HG02798 (cell line): ENCODE measurements around the gene NT5DC3.
A peak's percentile ranks its signal among the peaks of the same experiment; 100 is the strongest.

Experiments
- ATAC-seq: cut with Tn5 transposase; IDR thresholded peaks from one replicate; pipeline ENCODE4 v1.9.1; 2021; ENCODE audit warnings: mild to moderate bottlenecking; ENCODE audit not compliant: unreplicated experiment, poor library complexity

Gene NT5DC3

DNA sequence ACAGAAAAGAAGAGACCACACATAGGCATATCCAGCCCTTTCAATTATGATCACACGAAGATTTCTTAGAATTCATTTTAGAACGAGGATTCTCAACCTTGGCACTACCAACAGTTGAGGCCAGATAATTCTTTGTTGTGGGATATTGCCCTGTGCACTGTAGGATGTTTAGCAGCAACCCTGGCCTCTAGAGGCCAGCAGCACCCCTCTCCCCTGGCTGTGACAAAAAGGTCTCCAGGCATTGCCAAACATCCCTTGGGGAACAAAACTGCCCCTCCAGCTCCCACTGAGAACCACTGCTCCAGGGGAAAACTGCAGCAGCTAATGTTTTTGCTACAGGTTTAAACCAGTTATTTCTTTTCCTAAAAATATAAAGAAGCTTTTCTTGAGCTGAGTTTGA, 7.1 kb downstream of the NT5DC3 start:
- ATAC-seq: no peak

DNA sequence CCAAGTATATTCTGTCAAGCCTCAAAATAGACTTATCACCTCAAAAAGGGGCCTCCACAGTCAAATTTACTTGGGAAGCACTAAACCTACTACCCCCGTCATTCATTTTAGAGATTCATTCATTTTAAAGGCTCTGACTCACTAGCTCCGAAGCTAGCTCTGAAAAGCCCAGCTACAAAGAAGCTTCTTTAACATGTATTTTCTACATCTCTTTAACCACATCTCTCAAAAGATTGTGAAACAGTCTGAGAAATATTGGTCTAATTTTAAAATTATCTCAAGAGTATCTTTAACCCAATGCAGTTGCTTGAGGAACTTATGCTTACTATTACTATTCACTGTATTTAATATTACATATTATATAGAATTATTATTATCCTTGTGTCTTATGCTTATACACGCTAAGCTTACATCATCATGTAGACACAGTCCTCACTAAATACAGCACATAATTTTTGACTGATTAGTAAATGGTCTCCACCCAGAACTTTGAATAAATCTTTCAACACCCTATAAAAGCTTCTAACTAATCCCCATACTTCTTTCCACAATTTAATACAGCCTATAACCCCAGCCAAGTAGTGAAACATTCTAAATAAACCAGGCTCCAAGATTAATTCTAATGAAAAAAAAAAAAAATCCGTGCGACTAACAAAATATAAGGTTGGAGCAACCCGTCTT, 7.8 kb downstream of the NT5DC3 start:
- ATAC-seq: no peak

DNA sequence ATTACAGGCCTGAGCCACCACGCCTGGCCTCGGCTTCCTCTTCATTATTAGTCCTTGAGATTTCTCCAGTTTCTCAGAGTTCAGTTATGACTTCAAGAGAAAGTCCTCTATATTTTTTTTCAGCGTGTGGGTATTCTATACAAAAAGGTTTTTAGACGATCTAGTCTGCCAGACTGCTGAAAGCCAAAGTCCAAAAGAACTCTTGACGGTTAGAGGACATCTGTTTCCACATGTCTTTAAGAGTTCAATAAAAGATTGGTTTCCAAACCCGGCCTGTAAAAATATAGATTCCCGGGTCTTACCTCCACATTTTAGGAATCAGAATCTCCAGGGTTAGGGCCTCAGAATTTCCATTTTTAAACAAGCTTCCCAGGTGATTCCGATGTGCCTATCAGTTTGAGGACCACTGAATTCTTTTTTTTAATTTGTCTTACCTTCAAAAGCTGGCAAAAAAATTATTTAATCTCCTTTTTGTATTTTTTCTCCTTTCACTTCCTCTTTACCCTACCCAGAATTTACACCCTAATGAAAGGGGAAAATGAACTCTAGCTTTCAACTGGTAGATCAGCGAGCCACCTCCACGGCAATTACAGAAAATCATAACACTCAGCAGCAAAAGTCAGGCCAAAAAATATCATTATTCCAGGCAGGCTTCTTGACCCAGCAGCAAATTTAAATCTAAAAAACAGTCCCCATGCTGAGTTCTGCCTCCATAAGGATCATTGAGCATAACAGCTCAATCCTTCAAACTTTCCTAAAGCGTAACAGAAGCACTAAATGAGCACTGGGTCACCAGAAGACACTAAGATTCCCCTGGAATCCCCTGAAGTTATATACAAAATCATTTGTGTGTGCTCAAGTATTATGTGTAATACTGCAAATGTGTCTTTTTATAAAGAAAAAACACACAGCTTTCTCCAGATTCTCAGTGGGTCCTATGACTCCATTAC, 8.7 kb downstream of the NT5DC3 start:
- peak; percentile 70 for ATAC-seq

DNA sequence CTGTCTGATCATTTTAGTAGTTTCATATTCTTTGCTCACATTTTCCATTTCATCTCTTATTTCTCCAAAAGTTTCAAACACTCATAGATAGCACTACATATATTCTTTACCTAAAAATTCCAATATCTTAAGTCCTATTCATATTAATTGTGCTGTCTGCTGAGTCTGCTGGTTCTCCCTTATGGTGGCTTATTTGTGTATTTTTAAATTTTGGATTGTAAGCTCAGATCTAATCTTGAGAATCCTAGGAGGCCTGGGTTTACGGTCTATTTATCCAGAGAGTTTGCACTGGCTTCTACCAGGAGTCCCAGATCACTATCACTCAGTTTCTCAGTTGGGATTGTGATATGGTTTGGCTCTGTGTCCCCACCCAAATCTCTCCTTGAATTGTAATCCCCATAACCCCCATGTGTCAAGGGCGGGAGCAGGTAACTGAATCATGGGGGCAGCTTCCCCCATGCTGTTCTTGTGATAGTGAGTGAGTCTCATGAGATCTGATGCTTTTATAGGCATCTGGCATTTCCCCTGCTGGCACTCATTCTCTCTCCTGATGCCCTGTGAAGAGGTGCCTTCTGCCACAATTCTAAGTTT, 10.2 kb downstream of the NT5DC3 start:
- ATAC-seq: no peak

DNA sequence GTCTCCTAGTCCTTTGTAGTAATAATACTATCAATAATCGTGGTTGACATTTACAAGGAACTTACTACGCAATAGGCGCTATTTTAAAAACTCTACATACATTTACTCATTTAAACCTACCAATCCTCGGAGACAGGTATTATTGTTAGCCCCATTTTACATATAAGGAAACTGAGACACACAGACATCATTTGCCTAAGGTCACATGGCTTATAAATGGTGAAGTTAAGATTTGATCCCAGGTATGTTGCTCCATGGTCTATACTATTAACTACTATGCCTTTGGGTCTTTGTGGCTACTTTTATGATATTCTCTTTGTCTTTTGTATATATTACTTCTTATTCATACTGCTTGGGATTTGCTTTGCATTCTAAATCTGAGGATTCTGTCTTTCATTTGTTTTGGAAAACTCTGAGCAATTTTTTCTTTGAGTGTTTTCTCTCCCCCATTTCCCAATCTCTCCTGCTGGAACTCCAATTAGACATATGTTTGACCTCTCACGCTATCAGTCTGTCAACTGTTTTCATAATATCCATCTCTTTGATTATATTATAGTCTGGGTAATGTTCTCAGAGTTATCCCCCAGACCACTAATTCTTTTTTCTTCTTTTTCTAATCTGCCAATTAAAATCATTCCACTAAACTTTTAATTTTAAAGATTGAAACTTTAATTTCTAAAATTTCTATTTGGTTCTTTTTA, 10.9 kb downstream of the NT5DC3 start:
- no peak for ATAC-seq

DNA sequence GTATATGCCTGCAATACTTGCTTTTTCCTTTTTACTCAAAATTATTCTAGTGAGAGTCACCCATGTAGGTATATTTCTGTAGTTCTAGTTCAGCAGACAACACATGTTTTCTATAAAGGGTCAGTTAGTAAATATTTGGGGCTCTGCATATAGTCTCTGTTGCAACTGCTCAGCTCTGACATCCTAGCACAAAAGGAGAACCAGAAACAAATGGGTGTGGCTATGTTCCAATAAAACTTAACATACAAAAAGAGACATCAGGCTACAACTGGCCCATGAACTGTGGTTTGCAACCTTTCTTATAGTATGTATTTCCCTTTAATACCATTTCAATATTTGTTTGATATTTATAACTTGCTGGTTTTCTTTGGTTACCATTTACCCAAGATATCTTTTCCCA, 11.9 kb downstream of the NT5DC3 start:
- ATAC-seq: no peak

DNA sequence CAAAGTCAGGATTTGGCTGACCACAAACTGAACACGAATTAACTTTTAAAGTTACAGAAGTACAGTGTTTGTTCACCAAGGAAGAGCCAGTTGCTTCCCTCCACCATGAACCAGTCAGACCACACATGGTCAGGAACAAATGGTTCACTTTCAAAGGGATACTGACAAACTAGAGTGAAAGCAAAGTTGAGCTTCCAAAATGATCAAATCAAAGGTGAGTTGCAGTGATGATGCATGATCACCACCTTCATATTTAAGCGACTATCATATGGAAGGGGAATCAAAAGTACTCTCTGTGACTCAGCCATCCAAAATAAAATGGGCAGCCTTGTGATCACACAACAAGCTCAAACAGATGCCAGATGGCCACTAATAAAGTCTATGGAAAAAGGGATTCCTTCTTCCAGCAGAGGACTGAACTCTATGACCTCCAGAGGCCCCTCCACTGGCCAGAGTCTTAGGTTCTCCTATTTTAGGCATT, 13.1 kb downstream of the NT5DC3 start:
- no peak for ATAC-seq

DNA sequence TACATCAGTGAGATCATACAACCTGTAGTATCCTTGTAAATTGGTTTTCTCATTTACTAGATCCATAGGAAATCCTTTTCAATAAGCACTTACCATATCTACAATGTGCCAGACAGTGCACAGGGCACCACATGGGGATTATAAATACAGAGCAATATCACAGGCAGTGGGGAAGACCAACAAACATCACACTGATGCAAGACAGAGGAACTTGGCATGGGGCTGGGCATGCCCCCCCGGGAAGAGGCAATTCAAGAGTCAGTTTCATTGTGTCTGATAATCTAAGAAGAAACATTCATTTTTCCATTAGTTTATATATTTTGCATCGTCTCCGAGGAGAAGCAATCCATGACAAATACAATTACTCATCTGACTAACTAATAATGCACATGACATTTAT, 16.2 kb downstream of the NT5DC3 start:
- ATAC-seq: no peak

DNA sequence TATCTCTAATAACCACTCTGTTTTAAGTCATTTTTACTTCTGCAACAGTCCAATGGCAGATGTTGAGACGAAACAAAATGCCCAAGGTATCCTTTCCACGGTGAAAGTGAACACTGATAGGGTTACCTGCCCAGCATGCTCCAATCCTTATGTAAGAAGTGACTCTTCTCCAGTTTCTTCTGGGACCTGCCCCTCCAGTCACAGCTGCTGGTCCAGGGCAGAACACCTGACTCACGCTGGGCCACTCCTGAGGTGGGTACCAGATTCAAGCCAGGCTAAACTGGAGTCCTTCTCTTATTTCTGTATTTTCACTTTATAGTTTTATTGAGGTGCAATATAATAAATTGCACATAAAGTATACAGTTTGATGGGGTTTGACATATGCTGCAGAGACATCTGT, 16.7 kb downstream of the NT5DC3 start:
- ATAC-seq: no peak

DNA sequence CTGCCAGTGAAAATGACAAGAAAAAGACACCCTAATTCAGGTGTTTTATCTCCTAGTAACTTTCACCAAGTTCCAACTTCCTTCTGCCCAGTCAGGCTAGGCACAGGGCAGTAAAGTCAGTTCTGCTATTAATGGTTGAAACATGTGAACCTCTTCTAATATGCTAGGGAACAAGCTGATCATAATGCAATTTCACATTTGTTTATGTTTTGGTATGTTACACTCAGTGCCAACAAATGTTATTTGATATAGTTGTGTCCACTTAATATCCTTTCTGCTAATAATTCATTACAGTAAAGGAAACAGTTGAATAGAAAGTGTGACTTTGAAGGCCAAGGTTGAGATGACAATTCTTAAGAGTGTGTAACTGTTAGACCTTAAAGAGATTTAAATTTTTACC, 17.2 kb downstream of the NT5DC3 start:
- ATAC-seq: no peak

DNA sequence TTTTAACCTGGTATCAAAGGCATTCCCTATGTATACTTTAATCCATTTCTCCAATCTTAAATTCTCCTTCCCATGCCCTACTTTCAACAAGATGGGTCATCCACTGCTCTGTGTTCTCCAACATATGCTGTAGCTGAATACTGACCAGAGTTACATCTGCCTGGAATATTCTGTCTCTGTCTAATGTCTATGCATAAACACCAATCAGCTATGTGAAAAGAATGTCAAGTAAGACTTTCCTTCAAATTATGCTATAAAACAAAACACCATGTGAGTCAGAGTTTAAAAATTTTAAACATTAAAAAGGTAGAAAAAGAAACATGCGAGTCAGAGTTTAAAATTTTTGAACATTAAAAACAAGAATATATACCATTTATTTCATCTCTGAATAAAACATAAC, 19.3 kb downstream of the NT5DC3 start:
- no peak for ATAC-seq

DNA sequence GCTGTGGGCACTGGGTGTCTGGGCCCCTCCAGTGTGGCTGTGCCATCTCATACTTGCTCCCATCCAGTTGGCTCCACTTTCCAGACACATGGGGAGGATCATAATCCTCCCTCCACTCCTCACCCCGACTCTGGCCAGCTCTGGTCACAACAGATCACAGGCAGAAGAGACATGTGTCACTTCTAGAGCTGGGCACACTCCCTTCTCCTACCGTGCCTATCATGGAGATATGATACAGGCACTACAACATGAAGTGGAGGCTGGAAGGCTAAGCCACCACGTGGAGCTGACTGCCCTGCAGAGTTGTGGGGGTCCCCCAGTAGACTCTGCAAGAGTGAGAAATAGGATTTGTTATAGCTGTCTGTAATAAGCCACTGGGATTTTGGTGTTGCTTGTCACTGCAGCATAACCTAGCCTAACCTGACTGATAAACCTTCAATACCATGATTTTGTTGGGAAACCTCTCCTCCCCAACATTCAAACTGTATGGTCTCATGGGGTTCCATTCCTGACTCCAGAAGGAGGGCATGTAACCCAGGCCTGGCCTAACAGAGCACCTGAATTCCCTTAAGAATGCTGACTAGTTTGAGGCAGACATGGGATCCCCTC, 20.0 kb downstream of the NT5DC3 start:
- ATAC-seq: no peak

DNA sequence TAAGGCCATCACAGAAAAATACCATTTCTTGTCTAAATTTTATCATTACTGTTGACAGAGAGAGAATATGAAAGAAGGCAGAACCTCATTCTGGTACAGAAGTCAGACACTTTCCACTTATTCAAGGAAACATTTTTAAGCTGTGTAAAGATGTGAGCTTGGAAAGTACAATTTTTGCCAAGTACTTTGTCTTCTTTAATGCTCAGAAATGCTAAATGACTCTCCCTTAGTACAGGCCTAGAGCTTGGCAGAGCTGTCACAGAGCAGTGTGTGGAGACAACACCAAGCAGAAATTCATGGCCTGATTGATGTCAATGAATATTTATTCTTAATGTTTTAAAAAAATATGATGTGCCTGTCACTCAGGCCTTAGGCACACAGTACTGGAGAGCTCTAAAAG, 20.7 kb downstream of the NT5DC3 start:
- ATAC-seq: no peak

DNA sequence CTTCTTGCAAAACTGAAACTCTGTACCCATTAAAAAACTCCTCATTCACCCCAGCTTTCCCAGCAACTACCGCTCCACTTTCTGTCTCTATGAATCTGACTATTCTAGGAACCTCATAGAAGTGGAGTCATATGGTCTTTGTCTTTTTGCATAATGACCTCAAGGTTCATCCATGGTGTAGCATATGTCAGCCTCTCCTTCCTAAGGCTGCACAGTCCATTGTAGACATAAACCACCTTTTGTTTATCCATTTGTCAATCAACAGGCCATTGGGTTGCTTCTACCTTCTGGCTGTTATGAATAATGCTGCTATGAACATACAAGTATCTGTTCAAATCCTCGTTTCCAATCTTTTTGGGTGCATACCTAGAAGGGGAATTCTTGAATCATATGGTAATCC, 21.1 kb downstream of the NT5DC3 start:
- ATAC-seq: no peak

DNA sequence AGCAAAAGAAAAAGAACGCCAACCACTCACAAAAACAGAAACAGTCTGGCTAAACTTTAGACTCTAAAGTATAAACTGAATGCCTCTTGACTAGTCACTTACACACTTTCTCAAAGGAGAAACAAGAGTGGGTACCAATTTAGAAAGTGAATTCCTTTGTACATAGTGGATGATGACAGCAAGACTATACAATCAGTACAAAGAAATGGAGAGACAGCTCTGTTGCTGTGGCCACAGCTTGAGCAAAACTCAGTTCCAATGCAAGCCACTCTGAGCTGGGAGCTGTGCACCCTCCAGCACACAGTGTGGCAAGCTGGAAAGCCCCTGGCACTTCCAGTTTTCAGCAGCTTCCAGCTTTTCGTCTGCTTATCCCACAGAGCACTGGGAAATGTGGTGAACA, 21.7 kb downstream of the NT5DC3 start:
- ATAC-seq: no peak

DNA sequence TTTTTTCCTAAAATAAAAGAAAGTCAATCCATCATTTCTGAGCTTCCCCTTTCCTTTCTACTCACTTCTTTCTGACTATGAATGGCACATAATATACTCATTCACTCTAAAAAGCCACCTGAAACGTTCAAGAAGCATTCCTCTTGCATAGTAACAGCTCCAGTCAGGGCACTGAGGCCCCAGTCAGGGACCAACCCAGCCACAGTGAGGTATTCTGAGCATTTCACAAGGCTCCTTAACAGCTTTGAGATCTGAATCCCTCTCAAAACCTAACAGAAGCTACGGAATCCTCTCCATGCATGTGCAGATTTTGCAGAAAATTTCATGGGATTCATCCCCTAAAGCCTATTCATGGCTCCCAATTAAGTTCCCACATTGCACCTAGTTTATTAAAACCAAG, 23.2 kb downstream of the NT5DC3 start:
- ATAC-seq: no peak

DNA sequence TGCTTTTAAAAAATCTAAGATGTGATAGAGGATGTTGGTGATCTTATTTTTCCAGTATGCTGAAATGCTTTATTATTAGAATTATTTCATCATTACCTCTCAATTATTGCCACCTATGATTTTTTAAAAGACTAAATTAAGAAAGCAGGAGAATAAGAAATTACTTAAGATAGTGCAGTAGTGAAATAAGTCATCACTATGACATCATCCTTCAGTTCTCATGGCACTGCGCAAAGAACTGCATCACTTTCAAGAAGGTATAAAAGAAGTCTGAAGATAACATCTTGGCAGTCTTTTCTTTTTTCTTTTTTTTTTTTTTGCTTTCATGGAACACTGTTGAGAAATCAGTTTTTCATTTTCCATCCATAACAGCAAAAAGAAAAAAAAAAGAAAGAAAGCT, 24.4 kb downstream of the NT5DC3 start:
- no peak for ATAC-seq

DNA sequence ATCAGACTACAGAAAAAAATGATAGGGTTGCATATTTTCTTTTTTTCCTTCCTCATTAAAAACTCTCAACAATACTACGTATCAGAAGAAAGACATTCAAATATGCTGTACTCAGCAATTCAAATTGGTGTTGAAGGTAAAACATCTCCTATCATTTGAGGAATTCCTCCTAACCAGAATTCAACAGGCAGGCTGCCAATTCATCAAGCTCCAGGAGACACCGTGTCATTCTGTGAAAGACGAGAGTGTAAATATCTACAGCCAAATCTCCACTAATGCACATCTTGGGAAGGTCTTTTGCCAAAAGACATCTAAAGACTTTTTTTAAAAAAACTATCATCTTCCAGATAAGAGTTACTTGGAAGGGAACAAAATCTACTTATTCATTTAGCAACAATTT, 26.6 kb downstream of the NT5DC3 start:
- no peak for ATAC-seq

DNA sequence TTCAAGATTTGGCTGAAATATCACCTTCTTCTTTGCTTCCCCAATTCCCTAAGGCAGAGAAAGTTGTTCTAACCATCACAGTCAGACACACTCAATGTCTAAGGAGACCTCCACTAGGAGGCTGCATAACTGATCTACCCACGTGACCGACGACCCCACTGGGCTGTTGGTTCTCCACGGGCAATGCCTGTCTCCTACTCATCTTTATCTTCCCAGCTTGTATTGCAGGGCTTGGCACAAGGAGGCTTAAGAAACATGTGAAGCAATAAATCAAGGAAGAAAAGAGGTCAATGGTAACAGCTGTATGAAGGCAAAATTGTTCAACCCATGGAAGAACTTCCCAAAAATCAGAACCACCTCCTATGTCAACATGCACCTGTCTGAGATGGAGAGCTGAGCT, 27.1 kb downstream of the NT5DC3 start:
- no peak for ATAC-seq

DNA sequence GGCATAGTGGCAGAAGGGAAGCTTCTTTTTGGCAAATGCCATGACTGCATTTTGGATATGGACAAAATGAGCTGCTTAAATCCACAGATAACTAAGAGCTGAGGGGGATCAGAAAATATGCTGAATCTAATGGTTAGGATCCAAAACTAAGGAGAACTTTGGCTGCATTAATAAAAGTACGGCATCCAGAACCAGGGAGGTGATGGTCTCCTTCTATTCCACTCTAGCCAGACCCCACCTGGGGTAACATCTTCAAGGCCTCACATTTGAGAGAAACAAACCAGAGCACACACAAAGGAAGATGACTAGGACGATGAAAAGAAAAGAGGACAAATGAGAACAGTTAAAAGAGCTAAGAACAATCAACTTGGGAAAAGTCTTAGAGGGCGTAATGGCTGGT, 27.6 kb downstream of the NT5DC3 start:
- no peak for ATAC-seq
